RCC 7860 (cell line): ENCODE results near the gene FBXL7.
A peak's percentile ranks its signal among the peaks of the same experiment; 100 is the strongest.

ENCODE experiments used
- DNase-seq: peaks from one replicate; pipeline ENCODE4 v3.0.0-alpha.2; 2015; ENCODE audit warnings: low spot score
- FAIRE-seq: peaks from 2 replicates; lab custom pipeline; 2012; peaks lifted over from hg19 to GRCh38; lab: Jason Lieb, UNC

FBXL7 gene

DNA sequence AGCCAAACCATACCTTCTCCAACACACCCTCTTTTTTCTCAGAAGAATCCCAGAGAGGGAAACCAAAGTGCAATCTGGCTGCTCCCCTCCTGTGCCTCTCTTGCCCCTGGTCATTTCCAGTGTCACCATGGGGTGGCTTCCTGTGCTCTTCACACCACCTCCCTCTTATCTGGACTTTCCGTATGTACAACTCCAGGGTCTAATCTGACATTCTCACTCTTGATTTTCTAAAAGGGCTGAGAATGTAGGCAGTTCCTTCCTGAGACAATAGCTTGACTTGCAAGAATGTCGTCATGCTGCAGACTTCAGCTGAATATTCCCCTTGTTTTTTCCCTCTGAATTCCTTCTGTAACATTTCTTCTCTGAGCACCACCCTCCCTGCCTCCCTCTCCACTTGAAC lies 110.2 kb downstream of the FBXL7 start:
- DNase-seq (no peak), FAIRE-seq (no peak)

DNA sequence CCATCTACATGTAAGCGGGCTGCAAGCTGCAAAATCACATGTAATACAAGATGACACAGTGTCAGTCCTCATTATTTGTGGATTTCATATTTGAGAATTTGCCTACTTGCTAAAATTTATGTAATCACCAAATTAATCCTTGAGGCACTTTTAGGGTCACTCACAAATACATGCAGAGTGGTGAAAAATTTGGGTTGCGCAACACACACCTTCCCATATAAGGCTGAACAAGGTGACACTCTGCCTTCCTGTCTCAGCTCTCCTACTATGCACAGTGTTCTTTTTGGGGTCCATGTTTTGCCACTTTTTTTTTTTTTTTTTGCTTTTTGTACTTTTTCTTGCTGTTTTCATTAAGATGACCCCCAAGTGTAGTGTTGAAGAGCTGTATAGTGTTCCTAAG lies 111.0 kb downstream of the FBXL7 start:
- DNase-seq (no peak), FAIRE-seq (no peak)

DNA sequence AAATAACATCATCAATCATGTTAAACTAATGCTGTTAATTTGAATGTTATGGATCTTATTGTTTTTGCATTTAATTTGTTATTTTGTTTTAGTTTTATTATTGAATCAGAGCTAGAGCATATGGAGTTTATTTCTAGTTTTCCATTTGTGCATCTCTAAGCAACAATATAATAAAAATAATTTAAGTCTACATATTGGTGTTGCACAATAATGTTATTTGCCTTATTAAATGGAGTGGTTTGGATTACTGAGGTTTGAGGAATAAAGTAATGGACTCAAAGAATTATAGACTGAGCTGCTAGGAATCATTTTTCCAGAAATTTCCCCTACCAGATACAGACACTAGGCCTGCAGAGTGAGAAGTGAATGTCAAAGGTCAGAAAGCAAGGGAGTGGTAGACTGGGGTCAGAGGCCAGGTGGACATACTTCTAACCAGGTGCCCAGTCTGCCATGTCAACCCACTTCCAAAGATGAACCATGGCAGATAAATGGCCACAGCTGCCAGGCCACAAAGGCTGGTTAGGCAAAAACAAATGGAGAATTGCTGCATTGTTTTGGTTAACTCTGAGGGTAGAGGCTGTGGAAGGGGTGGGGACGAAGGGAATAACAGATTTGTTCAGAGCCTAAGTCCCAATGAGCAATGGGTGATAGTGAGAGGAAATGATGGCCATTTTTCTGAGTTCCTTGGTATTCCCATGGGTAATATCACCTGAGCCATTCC lies 113.1 kb downstream of the FBXL7 start:
- DNase-seq (no peak), FAIRE-seq (no peak)

DNA sequence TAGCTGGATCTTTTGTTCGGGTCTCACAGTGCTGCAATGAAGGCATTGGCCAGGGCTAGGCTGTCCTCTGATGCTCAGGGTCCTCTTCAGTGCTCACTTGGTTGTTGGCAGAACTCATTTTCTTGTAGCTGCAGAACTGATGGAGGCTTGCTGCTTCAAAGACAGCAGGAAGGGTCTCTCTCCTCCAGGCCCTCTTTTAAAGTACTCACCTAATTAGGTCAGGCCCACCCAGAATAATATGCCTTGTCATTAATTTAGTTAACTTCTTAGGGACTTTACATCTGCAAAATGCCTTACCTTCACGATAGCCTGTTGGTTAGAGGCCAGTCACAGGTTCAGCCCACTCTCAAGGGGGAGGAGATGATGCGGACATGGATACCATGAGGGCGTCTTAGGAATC lies 114.7 kb downstream of the FBXL7 start:
- no peak for FAIRE-seq

DNA sequence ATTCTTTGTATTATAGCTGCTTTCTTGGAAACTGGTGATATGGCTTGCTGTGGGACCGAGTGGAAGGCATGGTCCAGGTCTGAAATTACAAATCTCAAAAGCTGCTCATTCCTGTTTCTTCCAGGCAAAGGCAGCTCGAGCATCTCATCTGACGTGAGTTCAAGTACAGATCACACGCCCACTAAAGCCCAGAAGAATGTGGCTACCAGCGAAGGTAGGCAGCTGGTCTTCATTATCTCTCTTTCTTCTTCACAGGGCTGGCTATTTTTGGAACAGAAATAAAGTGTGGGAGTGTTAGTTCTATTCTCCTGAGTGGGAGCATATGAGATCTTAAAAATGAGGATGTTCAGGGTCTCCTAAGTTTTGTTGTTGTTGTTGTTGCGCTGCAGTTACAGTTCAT lies 115.9 kb downstream of the FBXL7 start:
- FAIRE-seq: no peak
- no peak for DNase-seq

More for the DNA sequence above, 114.7 kb downstream of the FBXL7 start:
- no peak for DNase-seq

DNA sequence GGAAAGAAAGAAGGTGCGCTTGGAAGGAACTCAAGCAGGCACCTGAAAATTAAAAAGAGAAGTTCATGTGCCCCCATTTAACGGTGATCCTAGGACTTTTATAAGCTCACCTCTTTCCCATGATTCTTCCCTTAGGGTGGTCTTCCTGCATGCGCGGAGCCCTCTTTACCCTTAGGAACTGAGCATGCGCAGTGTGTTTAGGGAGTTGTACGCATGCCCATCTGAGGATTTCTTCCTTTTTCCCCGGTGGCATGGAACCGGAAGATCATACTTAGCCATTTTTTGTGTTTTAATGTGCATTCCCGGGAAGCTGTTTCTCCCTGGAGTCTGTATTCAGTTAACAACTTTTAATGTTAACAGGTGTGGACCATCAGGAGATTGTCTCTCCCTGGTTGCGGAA lies 119.0 kb downstream of the FBXL7 start:
- no peak for FAIRE-seq
- no peak for DNase-seq

DNA sequence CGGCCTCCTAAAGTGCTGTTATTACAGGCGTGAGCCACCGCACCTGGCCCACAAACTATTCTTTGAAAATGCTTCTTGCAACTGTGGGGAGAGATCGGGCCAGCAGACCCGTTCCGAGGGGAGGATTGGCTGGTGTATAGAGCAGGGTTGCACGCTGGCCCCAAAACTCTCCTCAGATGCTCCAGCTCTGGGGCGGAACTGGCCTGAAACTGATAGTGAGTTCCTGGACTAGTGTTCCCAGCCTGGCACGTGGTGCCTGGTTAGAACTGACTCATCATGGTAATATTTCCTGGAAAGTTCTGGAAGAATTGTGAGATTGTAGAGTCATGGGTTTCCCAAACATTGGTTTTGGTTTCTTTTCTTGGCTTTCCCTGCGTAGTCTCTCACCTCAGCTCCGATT lies 120.5 kb downstream of the FBXL7 start:
- FAIRE-seq (no peak), DNase-seq (peak; percentile 53)

DNA sequence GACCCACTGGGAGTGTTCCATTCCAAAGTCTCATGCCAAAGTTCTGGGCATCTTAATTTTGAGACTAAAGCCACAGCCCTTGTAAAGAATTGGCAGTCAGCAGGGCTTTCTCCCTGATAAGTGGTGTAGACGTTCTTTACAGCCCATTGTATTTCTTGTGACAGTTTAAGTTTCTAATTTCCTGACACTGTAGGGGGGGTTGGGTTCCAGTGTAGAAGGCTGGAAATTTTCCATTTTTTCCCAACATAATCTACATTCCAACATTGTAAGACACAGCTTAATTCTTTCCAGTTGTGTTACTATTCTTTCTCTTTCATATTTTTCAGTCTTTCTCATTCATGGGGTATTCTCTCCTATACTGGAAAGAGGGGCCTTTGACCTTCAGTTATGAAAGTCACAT lies 121.1 kb downstream of the FBXL7 start:
- FAIRE-seq (no peak), DNase-seq (no peak)

DNA sequence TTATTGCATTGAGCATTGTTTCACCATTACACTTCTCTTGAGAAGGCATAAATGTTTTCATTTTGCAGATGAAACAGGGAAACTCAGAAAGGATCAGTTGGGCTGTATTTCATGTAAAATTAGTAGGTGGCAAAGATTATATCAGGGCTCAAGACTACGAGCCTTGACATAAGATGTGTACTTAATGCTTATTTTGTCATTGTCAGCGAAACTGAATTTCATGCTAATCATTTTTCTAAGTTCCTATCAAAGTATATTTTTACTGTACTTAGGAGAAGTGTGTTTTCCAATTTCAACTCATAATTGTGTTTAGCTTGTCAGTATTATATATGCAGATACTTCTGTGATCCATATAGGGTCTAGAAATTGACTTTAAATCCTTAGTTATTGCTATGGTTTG lies 123.8 kb downstream of the FBXL7 start:
- FAIRE-seq: no peak

DNA sequence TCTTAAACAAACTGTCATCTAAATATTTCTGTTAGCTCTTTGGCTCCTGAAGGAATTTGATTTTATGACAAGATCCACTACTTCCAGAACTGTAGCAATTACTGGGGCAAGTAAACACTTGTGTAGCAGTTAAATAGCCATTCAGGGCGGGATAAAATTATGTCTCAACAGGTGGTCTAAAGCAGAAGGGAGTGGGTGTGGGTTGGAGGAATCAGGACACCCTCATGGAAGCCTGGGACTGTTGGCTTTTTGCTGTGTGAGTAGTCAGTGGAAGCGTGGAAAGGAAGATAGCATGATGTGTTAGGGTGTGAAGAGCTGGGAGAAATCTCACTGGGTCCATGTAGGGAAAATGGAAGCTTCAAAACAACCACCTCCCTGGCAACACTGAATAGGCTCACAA lies 127.1 kb downstream of the FBXL7 start:
- no peak for DNase-seq
- FAIRE-seq: no peak

More for the DNA sequence above, 123.8 kb downstream of the FBXL7 start:
- no peak for DNase-seq

DNA sequence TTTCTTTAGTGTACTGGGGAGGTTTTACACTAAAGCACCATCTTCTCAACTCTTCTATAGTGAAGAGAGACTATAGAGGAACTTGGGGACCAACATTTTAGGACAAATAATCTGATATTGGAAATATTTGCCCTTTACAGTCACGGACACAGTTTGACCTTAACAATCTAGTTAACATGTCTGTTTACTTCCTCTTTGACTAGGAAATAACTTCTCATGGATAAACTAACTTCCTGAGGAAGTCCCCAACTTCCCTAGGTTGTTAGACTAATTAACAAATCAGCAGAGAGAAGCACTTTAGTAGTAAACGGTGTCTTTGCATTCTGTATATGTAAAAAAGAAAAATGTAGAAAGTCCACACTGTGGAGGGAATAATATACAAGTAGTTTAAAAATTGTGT lies 127.7 kb downstream of the FBXL7 start:
- DNase-seq (no peak), FAIRE-seq (no peak)

DNA sequence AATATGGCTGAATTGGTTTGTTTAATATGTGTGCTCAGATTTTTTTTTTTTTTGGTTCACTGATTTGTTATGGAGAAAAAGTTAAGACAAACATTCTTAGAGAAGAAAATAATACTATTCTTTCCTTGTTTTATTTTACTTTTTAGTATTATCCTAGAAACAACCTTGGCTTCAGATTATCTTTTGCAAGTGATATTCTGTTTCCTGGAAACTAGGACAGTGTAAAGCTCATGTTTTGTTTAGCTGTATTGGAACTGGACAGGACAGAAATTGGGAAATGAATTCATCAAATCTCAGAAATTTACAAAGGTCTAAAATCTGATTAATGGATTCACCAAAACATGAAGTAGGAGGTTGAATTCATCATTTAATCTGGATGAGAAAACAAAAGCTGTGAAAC lies 130.5 kb downstream of the FBXL7 start:
- DNase-seq (no peak), FAIRE-seq (peak; percentile 47)

DNA sequence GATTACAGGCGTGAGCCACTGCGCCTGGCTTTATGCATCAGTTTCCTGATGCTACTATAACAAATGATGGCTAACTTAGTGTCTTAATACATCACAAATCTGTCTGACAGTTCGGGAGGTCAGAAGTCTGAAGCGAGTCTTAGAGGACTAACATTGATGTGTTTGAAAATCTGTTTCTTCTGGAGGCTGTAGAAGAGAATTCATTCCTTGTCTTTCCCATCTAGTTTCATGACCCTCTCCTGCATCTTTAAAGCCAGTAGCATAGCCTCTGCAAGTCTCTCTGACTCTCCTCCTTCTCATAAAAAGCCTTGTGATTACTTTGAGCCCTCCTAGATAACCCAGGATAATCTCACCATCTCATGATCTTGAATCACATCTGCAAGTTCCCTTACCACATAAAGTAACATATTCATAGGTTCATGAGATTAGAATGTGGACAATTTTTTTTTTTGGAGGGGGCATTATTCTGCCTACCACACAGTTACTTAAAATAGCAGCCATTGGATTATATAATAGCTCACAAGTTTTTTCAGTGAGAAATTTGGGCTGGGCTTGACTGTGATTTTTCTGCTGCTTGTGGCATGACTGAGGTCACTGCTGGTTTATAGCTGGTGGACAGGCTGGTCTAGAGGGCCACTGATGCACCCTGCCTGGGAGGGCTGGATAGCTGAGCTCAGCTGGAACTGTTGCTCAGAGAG lies 134.8 kb downstream of the FBXL7 start:
- FAIRE-seq (no peak), DNase-seq (no peak)

DNA sequence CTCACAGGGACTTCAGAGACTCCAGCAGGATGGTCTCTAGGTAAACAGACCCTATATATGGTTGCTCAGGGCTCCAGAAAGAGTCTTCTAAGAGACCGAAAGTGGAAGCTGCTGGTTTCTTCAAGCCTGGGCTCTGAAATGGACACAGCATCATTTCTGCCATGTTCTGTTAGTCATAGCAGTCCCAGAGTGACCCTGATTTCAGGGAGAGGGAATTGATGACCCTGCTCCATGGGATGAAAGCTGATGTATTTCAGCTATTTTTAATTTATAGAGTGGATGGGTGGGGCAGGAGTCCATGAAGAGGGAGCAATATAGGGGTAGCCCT lies 135.3 kb downstream of the FBXL7 start:
- no peak for FAIRE-seq
- DNase-seq: no peak

DNA sequence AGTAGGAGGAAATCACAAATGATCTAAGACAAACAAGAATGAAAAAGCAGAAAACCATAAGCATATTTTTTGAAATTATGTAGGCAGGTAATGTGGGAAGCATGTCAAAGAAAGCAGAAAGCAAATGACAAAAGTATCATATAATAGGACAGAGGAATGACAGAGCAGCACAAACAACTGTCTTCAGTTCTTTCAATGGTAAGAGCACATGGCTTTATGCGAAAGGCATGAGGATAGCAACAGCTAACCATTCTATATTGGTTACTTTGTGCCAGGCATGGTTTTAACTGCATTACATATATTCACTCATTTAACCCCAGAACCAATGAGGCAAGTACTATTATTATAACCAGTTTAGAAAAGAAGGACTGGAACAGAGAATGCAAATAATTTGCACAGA lies 137.4 kb downstream of the FBXL7 start:
- no peak for FAIRE-seq

DNA sequence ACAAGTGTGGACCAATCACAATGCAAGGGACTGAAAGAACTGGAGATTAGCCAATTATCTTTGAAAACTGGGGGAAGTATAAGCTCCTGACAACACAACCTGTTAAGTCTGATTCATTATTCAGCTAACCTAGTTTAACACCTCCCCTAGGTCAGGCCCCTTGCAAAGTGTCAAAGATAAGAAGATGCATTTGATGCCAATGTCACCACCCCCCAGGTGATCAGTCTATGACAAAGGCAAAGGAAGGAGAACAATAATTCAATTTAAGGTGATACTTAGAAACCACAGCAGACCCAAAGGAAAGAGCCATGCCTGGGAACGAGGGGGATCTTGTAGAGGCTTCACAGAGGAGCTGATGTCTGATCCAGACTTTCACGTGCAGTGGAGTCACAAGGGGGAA lies 137.9 kb downstream of the FBXL7 start:
- no peak for DNase-seq
- FAIRE-seq: no peak

More for the DNA sequence above, 137.4 kb downstream of the FBXL7 start:
- no peak for DNase-seq

DNA sequence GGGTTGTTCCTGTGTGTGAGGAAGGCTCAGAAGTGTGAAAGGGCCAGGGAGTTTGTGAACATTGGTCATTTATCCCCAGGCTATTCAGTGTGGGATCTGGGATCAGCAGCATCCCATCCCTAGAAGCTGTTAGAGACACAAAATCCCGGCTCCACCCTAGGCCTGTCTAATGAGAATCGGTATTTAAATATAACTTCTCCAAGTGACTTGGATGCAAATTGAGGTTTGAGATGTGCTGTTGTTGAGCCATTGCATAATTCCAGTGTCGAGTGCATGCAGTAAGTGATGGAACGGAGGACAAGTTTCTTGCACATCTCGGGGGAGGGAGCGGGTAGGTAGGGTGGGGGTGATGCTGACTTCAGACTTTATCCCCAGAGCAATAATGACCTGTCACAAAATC lies 138.3 kb downstream of the FBXL7 start:
- FAIRE-seq: no peak

DNA sequence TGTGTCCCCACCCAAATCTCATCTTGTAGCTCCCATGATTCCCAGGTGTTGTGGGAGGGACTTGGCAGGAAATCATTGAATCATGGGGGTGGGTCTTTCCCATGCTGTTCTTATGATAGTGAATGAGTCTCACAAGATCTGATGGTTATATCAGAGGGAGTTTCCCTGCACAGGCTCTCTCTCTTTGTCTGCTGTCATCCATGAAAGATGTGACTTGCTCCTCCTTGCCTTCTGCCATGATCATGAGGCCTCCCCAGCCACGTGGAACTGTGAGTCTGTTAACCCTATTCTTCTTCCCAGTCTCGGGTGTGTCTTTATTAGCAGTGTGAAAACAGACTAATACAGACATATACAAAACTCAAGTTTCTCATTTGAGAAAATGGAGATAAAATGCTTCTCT lies 139.3 kb downstream of the FBXL7 start:
- DNase-seq (no peak), FAIRE-seq (no peak)

More for the DNA sequence above, 138.3 kb downstream of the FBXL7 start:
- DNase-seq: no peak

DNA sequence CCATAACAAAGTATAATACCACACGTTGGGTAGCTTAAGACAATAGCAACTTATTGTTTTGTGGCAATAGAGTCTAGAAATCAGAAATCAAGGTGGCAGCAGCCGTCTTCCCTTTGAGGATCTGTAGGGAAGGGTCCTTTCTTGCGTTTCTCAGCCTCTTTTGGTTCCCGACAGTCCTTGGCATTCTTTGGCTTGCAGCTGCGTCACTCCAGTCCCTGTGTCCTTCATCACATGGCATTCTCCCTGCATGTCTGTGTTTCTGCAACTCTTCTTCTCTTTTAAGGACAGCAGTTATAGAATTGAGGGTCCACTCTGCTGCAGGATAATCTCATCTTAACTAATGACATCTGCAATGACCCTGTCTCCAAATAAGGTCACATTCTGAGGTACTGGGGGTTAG lies 140.1 kb downstream of the FBXL7 start:
- DNase-seq (no peak), FAIRE-seq (no peak)

DNA sequence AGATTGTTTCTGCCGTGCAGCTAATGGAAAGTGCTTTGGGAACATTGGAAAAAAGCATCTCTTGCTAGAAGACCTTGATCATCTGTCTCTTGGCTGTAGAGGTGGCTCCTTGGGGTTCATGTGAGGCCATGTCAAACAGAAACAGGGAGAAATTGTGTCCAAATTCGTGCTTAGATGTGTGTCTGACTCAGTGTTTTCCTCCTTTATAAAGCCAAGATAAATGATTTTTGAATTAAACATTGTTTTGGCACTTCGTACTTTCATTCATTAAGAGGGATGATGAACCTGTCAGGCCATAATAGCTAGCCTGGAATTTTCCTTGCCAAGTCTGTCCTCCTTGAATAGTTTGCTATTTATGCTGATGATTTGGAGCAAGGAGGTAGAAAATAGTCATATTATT lies 143.8 kb downstream of the FBXL7 start:
- FAIRE-seq: no peak
- DNase-seq: no peak

DNA sequence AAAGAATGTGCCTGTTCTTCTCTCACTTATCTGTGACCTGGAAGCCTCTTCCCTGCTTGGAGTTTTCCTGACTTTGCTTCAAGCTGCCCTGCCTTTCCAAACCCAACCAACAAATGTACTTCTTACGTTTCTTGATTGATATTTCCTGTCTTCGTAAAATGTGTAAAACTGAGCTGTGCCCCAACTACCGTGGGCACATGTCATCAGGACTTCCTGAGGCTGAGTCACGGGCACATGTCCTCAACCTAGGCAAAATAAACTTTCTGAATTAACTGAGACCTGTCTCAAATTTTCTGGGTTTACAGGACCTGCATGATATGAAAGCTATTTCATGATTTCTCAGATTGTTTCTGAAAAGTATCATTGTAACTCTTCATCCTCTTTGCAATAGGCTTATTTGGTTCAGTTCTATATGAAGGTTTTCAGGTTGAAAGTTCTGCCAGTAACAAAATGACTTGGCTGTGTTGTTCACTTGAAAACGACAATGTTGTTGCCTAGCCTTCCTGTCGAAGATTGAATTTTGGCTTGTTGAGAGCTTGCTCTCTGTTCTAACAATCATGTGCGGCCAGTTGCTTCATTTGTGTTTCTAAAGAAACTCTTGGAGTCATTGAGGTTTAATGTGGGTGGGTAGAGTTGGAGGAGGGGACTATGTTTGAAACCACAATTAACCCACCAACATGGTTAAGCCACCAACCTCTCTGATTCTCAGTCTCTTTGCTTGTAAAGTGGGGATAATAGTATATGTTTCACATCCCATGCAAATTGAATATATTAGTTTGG lies 145.6 kb downstream of the FBXL7 start:
- DNase-seq (peak; percentile 49), FAIRE-seq (peak; percentile 72)

DNA sequence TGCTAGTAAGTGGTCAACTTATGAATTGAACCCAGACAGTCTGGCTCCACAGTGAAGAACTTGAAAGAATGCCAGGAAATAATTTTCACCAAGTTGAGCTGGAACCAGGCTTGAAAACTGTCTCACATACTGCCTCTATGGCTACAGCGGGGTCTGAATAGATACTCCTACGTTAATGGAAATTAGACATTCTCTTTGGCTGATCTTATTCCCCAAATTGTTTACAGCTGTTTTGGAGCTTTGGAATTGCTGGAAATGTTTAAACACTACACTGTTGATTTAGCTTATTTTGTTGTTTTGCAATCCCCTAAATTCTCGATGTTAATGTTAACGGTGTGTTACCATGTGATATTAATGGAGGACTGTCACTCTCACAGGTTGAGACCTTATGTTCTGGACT lies 146.4 kb downstream of the FBXL7 start:
- DNase-seq: no peak
- no peak for FAIRE-seq
